22Rv1 (cell line): ENCODE data around the gene LIPG.
"Not testable (repeated sequence)": the region's sequence is repeated elsewhere in the genome, so short reads cannot be mapped to it uniquely, and the experiment has no call there.

Experiments used
- ZFX ChIP-seq: fragments of 450-650 bp; IDR thresholded peaks from 2 replicates; pipeline ENCODE4 v1.6.1; 2017; ENCODE audit warnings: antibody characterized with exemption, borderline replicate concordance
- TF ChIP-seq, protein P1 (sequence below): fragments of 450-650 bp; IDR thresholded peaks from 2 replicates; pipeline ENCODE4 v1.5.1; 2017; ENCODE audit warnings: mild to moderate bottlenecking

DNA sequence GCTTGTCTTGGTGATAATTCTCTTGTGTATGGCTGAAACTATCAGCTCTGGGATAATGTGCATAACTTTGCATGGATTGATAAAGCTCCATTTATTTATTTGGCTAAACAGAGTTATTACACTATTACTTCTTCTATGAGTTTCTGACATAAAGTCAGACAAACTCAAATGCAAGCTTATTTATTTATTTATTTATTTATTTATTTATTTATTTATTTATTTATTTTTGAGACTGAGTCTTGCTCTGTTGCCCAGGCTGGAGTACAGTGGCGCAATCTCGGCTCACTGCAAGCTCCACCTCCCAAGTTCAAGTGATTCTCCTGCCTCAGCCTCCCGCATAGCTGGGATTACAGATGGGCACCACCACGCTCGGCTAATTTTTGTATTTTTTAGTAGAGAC, 46.9 kb upstream of the LIPG start:
- TF ChIP-seq, protein P1, sequence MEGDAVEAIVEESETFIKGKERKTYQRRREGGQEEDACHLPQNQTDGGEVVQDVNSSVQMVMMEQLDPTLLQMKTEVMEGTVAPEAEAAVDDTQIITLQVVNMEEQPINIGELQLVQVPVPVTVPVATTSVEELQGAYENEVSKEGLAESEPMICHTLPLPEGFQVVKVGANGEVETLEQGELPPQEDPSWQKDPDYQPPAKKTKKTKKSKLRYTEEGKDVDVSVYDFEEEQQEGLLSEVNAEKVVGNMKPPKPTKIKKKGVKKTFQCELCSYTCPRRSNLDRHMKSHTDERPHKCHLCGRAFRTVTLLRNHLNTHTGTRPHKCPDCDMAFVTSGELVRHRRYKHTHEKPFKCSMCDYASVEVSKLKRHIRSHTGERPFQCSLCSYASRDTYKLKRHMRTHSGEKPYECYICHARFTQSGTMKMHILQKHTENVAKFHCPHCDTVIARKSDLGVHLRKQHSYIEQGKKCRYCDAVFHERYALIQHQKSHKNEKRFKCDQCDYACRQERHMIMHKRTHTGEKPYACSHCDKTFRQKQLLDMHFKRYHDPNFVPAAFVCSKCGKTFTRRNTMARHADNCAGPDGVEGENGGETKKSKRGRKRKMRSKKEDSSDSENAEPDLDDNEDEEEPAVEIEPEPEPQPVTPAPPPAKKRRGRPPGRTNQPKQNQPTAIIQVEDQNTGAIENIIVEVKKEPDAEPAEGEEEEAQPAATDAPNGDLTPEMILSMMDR: not testable (repeated sequence)
- TF ChIP-seq ZFX: not testable (repeated sequence)
